GM10266 (cell line): ENCODE measurements around the gene ZNF316.
"Not testable (repeated sequence)": the region's sequence is repeated elsewhere in the genome, so short reads cannot be mapped to it uniquely, and the experiment has no call there.

Experiments
- DNase-seq: peaks from one replicate; pipeline ENCODE4 v3.0.0; 2012; ENCODE audit errors: extremely low spot score
- TF ChIP-seq, protein P1 (sequence below): IDR thresholded peaks from 2 replicates; pipeline ENCODE4 v1.5.1; 2012; ENCODE audit warnings: mild to moderate bottlenecking, low read depth; ENCODE audit not compliant: control insufficient read depth, insufficient read depth; ENCODE audit errors: missing control alignments

ZNF316 gene

DNA sequence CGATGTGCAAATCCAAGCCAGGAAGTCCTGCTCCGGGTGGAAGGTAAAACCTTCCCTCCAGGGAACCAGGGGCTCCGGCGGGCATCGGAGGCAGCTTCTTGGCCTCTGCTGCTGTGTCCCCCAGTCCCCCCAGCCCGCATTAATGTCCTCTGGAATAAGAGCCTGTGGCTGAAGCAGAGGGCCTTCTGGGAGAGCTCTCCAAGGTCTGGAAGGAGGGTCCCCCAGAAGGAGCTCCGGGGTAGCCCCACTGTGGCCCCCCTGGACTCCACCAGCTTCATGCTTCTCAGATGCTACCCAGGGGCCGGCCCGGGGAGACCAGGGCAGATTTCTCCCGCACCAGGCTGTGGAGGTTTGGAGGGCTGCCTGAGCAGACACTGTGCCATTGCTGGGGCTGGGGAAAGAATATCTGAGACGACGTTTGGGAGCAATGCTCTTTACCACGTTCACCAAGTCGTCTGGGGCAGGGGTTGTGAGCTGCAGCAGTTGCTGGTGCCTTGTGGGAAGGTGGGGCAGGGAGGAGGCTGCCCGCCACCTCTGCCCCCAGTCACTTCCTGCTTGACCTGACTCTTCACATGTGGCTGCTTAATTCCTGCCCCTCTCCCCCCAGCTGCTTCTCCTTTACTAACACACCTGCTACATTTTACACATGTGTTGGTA is 13.4 kb upstream of the ZNF316 start:
- no peak for DNase-seq
- TF ChIP-seq, protein P1, sequence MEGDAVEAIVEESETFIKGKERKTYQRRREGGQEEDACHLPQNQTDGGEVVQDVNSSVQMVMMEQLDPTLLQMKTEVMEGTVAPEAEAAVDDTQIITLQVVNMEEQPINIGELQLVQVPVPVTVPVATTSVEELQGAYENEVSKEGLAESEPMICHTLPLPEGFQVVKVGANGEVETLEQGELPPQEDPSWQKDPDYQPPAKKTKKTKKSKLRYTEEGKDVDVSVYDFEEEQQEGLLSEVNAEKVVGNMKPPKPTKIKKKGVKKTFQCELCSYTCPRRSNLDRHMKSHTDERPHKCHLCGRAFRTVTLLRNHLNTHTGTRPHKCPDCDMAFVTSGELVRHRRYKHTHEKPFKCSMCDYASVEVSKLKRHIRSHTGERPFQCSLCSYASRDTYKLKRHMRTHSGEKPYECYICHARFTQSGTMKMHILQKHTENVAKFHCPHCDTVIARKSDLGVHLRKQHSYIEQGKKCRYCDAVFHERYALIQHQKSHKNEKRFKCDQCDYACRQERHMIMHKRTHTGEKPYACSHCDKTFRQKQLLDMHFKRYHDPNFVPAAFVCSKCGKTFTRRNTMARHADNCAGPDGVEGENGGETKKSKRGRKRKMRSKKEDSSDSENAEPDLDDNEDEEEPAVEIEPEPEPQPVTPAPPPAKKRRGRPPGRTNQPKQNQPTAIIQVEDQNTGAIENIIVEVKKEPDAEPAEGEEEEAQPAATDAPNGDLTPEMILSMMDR = no peak

DNA sequence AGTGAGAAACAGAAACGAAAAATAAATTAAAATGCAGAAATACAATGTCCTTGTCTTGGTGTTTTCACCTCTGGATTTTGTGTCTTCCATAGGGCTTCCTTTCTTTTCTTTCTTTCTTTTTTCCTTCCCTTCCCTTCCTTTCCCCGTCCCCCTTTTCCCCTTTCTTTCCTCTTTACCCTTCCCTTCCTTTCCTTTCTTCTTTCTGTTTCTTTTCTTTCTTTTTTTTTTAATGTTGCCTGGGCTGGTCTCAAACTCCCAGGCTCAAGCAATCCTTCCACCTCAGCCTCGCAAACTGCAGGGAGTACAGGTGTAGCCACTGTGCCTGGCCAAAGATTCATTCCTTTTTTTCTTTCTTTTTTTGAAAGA is 12.9 kb upstream of the ZNF316 start:
- DNase-seq = no peak
- TF ChIP-seq, protein P1 = no peak

DNA sequence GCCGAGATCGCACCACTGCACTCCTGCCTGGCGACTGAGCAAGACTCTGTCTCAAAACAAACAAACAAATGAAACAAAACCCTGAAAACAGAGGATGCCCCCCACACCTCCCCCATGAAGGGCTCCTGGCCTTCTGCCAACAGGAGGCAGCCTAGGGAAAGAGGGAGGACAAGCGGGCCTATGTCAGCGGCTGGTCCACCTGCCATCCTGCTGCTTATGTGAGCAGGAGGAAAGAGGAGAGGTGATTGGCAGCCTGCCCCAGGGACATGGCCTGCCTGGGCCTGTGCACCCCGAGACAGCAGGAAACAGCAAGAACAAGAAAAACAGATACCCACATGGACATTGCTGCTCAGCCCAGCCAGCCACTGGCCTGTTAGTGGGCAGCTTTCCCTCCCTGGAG is 9.1 kb upstream of the ZNF316 start:
- DNase-seq = no peak
- TF ChIP-seq, protein P1 = no peak

DNA sequence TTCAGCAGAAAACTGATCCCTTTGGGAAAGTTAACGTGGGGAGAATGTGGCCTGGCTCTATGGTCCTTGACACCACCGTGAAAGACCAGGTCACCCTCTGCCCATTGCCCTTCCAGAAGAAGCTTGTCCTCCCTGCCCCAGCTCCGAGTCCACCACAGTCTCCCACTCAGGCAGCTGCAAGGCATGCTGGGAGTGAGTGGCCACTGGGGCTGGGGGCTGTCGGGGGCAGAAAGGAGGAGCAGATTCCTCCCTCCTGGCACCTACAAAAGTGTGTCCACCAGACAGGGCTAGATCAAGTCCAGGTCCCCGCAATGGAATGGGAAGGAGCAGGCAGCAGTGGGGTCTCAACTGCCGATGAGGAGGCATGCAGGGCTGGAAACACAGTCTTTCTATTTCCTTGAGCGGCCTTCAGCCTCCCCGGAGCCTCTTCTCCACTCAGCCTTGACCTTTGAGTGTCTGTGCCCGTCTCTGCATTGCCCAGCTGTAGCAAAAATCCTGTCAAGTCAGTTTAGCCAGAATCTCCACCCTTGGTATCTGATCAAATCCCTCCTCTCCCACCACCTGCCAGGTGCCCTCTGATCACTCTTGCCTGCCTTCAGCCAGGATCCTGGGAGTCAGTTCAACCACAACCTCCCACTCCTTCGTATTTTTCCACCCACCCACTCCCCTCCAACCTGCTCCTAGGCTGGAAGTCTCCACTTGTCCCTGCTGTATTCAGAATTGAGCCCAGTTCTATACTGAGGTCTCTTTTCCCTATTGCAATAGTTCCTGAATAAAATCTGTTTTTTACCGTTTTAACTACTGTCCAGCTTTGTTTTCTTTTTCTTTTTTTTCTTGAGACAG is 6.9 kb upstream of the ZNF316 start:
- DNase-seq = no peak
- TF ChIP-seq, protein P1 = no peak

DNA sequence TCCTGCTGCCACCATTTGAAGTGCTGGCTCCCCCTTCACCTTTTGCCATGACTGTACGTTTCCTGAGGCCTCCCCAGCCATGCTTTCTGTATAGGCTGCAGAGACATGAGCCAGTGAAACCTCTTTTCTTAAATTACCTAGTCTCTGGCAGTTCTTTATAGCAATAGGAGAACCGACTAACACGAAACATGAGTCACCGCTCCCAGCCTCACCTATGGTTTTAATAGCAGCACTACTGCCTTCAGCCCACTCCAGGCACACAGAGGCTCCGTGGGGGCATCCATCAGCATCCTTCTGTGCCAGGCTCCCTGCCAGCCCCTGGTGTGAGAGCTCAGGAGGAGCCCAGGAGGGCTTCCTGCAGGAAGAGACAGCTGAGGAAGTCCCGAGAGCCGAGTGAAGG is 5.5 kb upstream of the ZNF316 start:
- no peak for DNase-seq
- TF ChIP-seq, protein P1 = no peak

DNA sequence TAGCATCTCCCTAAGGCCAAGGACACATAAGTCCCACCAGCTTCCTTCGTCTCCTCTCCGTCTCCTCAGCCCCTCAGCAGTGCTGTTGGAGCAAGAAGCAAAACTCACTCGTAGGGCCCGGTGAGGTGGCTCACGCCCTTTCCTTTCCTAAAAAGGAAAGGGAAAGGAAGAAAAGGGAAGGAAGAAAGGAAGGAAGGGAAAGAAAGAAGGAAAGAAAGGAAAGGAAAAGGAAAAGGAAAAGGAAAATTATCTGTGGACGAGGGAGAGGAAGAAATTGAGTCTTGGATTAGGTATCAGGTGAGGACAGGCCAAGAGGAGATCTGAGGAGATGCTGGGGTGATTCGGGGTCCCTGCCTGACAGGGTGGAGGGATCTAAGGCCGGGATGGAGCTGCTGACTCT is 3.1 kb upstream of the ZNF316 start:
- no peak for DNase-seq
- TF ChIP-seq, protein P1 = no peak

DNA sequence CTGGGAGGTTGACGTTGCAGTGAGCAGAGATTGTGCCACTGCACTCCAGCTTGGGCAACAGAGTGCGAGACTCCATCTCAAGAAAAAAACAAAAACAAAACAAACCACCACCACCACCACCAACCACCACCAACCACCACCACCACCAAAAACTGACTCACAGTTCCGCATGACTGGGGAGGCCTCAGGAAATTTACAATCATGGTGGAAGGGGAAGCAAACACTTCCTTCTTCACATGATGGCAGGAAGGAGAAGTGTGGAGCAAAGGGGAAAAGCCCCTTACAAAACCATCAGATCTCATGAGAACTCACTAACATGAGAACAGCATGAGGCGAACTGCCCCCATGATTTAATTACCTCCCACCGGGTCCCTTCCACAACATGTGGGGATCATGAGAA is 2.1 kb upstream of the ZNF316 start:
- not testable (repeated sequence) for DNase-seq
